Endodermal cell (in vitro differentiated cells): Measurements from ENCODE around the gene CCDC38. TPM values are rescaled to one million over a fixed set of nuclear protein-coding genes. Genes with fewer than 3 reads are reported as not detected.
"Not testable (repeated sequence)": the region's sequence is repeated elsewhere in the genome, so short reads cannot be mapped to it uniquely, and the experiment has no call there.

Experiments used
- DNase-seq: peaks from one replicate; pipeline ENCODE4 v3.0.0-alpha.2; 2017
- H3K27ac ChIP-seq: 2 replicates; pipeline ENCODE4 v1.5.1; 2013; ENCODE audit warnings: mild to moderate bottlenecking, low read depth, low read length, moderate library complexity
- H3K27me3 ChIP-seq: 2 replicates; pipeline ENCODE4 v1.6.1; 2013; ENCODE audit warnings: mild to moderate bottlenecking, low read length, moderate library complexity; ENCODE audit not compliant: insufficient read depth, control insufficient read depth, poor library complexity, severe bottlenecking
- H3K36me3 ChIP-seq: 2 replicates; pipeline ENCODE4 v1.7.0; 2013; ENCODE audit warnings: mild to moderate bottlenecking, low read length, moderate library complexity; ENCODE audit not compliant: control insufficient read depth, insufficient read depth
- H3K4me1 ChIP-seq: one replicate; pipeline ENCODE4 v1.7.0; 2013; ENCODE audit warnings: low read length; ENCODE audit not compliant: control insufficient read depth, insufficient read depth
- H3K4me3 ChIP-seq: 2 replicates; pipeline ENCODE4 v1.5.1; 2013; ENCODE audit warnings: mild to moderate bottlenecking, low read length, moderate library complexity
- H3K9ac ChIP-seq: 2 replicates; pipeline ENCODE4 v1.6.1; 2013; ENCODE audit warnings: mild to moderate bottlenecking, low read length, moderate library complexity; ENCODE audit not compliant: poor library complexity, severe bottlenecking; ENCODE audit errors: extremely low read depth
- H3K9me3 ChIP-seq: 2 replicates; pipeline ENCODE4 v1.6.1; 2013; ENCODE audit warnings: mild to moderate bottlenecking, low read length, moderate library complexity; ENCODE audit not compliant: control insufficient read depth
- H3K27ac Mint-ChIP-seq: 2 replicates; pipeline ENCODE4 v1.8.0; 2020; ENCODE audit warnings: mixed read lengths
- H3K27me3 Mint-ChIP-seq: 2 replicates; pipeline ENCODE4 v1.8.0; 2021; ENCODE audit warnings: mild to moderate bottlenecking, mixed read lengths; ENCODE audit not compliant: insufficient read depth
- H3K36me3 Mint-ChIP-seq: 2 replicates; pipeline ENCODE4 v1.8.0; 2020; ENCODE audit warnings: low read depth, mixed read lengths
- H3K4me1 Mint-ChIP-seq: 2 replicates; pipeline ENCODE4 v1.8.0; 2020; ENCODE audit warnings: mixed read lengths
- H3K4me3 Mint-ChIP-seq: 2 replicates; pipeline ENCODE4 v1.8.0; 2020; ENCODE audit warnings: mild to moderate bottlenecking, moderate library complexity, mixed read lengths
- H3K9me3 Mint-ChIP-seq: 2 replicates; pipeline ENCODE4 v1.8.0; 2020; ENCODE audit warnings: mild to moderate bottlenecking, mixed read lengths
- WGBS, 2 experiments: methylation state at CpG; one replicate each; pipeline versions ENCODE4 v1.1.5 to v1.1.7; 2013; ENCODE audit warnings: missing lambda C conversion rate in 2 of 2, mixed read lengths in 1 of 2; ENCODE audit not compliant: insufficient coverage in 1 of 2, insufficient read length in 1 of 2; 5-methylcytosine and 5-hydroxymethylcytosine counted together
- total RNA-seq, 2 donors: library from RNA; stranded (reverse); fragmentation: NEBNext Ultra II Directional in 1 of 2; extraction: Animal tissue kit (Norgen Biotek cat#: 25700) in 1 of 2; gene quantifications; 2 replicates in 1 of 2; 3 replicates in 1 of 2; pipeline ENCODE4 v1.2.1, GENCODE V29; 2021
- TF ChIP-seq, protein P1 (sequence below): fragments of 200-600 bp; sonication (generic); conservative IDR thresholded peaks from 2 replicates; pipeline ENCODE4 v1.5.0; 2021; ENCODE audit warnings: antibody characterized with exemption, mild to moderate bottlenecking

Gene CCDC38
- total RNA-seq, 2 donors from 2014 or later, result 0.35 TPM

- Histone ChIP-seq H3K9ac (peak overlapping the region; percentile 6), H3K27me3 (no peaks in the 10 kb centered on the region), H3K4me3 (no peak overlapping the region), H3K9me3 (no peaks in the 10 kb centered on the region), H3K4me1 (peaks cover 11% of the 10 kb centered on the region), H3K36me3 (no peaks in the 10 kb centered on the region), H3K27ac (no peak overlapping the region)
- no peak overlapping the region for H3K4me3 Mint-ChIP-seq
- peak overlapping the region; percentile 20 for H3K27ac Mint-ChIP-seq
- peak; percentile 81 for DNase-seq
- no peaks in the 10 kb centered on the region for H3K9me3 Mint-ChIP-seq
- WGBS, 2 experiments, result 62 to 70% methylated on average over 4 to 8 of the region's 8 CpGs
- TF ChIP-seq, protein P1, sequence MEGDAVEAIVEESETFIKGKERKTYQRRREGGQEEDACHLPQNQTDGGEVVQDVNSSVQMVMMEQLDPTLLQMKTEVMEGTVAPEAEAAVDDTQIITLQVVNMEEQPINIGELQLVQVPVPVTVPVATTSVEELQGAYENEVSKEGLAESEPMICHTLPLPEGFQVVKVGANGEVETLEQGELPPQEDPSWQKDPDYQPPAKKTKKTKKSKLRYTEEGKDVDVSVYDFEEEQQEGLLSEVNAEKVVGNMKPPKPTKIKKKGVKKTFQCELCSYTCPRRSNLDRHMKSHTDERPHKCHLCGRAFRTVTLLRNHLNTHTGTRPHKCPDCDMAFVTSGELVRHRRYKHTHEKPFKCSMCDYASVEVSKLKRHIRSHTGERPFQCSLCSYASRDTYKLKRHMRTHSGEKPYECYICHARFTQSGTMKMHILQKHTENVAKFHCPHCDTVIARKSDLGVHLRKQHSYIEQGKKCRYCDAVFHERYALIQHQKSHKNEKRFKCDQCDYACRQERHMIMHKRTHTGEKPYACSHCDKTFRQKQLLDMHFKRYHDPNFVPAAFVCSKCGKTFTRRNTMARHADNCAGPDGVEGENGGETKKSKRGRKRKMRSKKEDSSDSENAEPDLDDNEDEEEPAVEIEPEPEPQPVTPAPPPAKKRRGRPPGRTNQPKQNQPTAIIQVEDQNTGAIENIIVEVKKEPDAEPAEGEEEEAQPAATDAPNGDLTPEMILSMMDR, result peak; percentile 62
- H3K36me3 Mint-ChIP-seq, result no peaks in the 10 kb centered on the region
- no peaks in the 10 kb centered on the region for H3K27me3 Mint-ChIP-seq
- peaks cover 17% of the 10 kb centered on the region for H3K4me1 Mint-ChIP-seq
Measured at GRCh38 chr12:95848575-95849388, 93.6 kb downstream of the CCDC38 start.

- not testable (repeated sequence) for H3K4me3 ChIP-seq, H3K27me3 Mint-ChIP-seq, DNase-seq, H3K9me3 Mint-ChIP-seq, H3K4me1 ChIP-seq, H3K9ac ChIP-seq, H3K36me3 ChIP-seq, H3K36me3 Mint-ChIP-seq, H3K27me3 ChIP-seq, H3K9me3 ChIP-seq, H3K4me1 Mint-ChIP-seq, H3K4me3 Mint-ChIP-seq, H3K27ac Mint-ChIP-seq, H3K27ac ChIP-seq
- 83 to 91% methylated on average over 1 to 6 of the region's 12 CpGs for WGBS, 2 experiments
Measured at GRCh38 chr12:95842426-95842825, 100.0 kb downstream of the CCDC38 start.

DNA sequence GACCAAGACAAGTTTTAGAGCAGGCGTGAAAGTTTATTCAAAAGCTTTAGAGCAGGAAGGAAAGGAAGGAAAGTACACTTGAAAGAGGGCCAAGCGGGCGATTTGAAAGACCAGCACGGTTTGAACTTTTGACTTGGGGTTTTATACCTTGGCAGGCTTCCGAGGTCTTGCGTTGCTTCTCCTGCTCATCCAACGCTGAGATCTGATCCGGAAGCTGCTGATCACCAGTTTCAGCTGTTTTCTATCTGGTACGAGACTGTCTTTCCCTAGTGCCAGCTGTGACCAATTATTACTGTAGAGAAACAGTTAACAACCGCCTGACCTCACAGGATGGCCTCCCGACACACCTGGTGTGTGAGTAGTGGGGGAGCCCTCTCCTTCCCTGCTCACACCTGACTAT is 104.3 kb downstream of the CCDC38 start:
- Mint-ChIP-seq H3K27ac (no peak overlapping the region), H3K4me3 (no peak overlapping the region), H3K27me3 (peaks cover 6% of the 10 kb centered on the region), H3K4me1 (peaks cover 11% of the 10 kb centered on the region), H3K9me3 (no peaks in the 10 kb centered on the region), H3K36me3 (no peaks in the 10 kb centered on the region)
- Histone ChIP-seq H3K9ac (no peak overlapping the region), H3K27ac (no peak overlapping the region), H3K4me1 (no peaks in the 10 kb centered on the region), H3K27me3 (no peaks in the 10 kb centered on the region), H3K4me3 (no peak overlapping the region), H3K9me3 (no peaks in the 10 kb centered on the region), H3K36me3 (no peaks in the 10 kb centered on the region)
- WGBS, 2 experiments, result 76 to 88% methylated on average over 9 to 10 of the region's 11 CpGs
- TF ChIP-seq, protein P1, result no peak
- DNase-seq, result no peak
